ENCODE results near the gene FMR1. TPM values are rescaled to one million over a fixed set of nuclear protein-coding genes. Genes with fewer than 3 reads are reported as not detected.

The FMR1 gene
- total and polyA plus RNA-seq, 2 donors from 2014 or later = 23.1 to 69.0 TPM

- Histone ChIP-seq H3K4me3 (ENCODE audit: low read length in 3 of 3) (no peak overlapping the region), H3K9ac (ENCODE audit: low read length in 3 of 3) (no peak overlapping the region), H3K27me3 (ENCODE audit: control insufficient read depth, insufficient read depth, low read length) (no peaks in the 10 kb centered on the region), H3K27ac (ENCODE audit: low read depth in 2 of 2, low read length in 2 of 2) (no peak overlapping the region), H3K4me1 (ENCODE audit: control insufficient read depth in 2 of 3, insufficient read depth in 2 of 3, low read depth in 1 of 3, low read length in 3 of 3) (no peaks in the 10 kb centered on the region), H3K36me3 (ENCODE audit: control insufficient read depth in 2 of 3, insufficient read depth in 3 of 3, low read length in 3 of 3) (no peaks in the 10 kb centered on the region), H3K9me3 (ENCODE audit: control insufficient read depth in 2 of 3, insufficient read depth in 1 of 3, low read length in 3 of 3) (no peaks in the 10 kb centered on the region)
- TF ChIP-seq CTCF (IDR thresholded peaks at IDR 0.05; ENCODE audit: borderline replicate concordance, extremely low read depth, insufficient read depth) = no peak
- FAIRE-seq (no peak), DNase-seq (peak in 1 of 5 donors; percentile 74)
- intact Hi-C loops (cut with DNase I) = no loop called here
Observed at GRCh38 chrX:147897117-147897516, 14.6 kb upstream of the FMR1 start.

GRCh38 chrX:147898951-147899350 is 12.8 kb upstream of the FMR1 start:
- DNase-seq = no peak
- Histone ChIP-seq H3K4me1 (ENCODE audit: control insufficient read depth in 2 of 3, insufficient read depth in 2 of 3, low read depth in 1 of 3, low read length in 3 of 3) (no peaks in the 10 kb centered on the region), H3K27ac (ENCODE audit: low read depth in 2 of 2, low read length in 2 of 2) (no peak overlapping the region), H3K9ac (ENCODE audit: low read length in 3 of 3) (no peak overlapping the region), H3K9me3 (ENCODE audit: control insufficient read depth in 2 of 3, insufficient read depth in 1 of 3, low read length in 3 of 3) (no peaks in the 10 kb centered on the region), H3K36me3 (ENCODE audit: control insufficient read depth in 2 of 3, insufficient read depth in 3 of 3, low read length in 3 of 3) (no peaks in the 10 kb centered on the region), H3K4me3 (ENCODE audit: low read length in 3 of 3) (no peak overlapping the region), H3K27me3 (ENCODE audit: control insufficient read depth, insufficient read depth, low read length) (no peaks in the 10 kb centered on the region)
- no peak for FAIRE-seq
- intact Hi-C loops (cut with DNase I) = no loop called here
- TF ChIP-seq CTCF (IDR thresholded peaks at IDR 0.05; ENCODE audit: borderline replicate concordance, extremely low read depth, insufficient read depth) = no peak

- no peaks in the 10 kb centered on the region for H3K4me1 ChIP-seq (ENCODE audit: control insufficient read depth in 2 of 3, insufficient read depth in 2 of 3, low read depth in 1 of 3, low read length in 3 of 3)
- DNase-seq (peak in 2 of 5 donors; percentile 55 to 68), FAIRE-seq (peak; percentile 78)
- H3K27ac ChIP-seq (ENCODE audit: low read depth in 2 of 2, low read length in 2 of 2) = no peak overlapping the region
- intact Hi-C loops (cut with DNase I) = no loop called here
- H3K9me3 ChIP-seq (ENCODE audit: control insufficient read depth in 2 of 3, insufficient read depth in 1 of 3, low read length in 3 of 3) = no peaks in the 10 kb centered on the region
- H3K27me3 ChIP-seq (ENCODE audit: control insufficient read depth, insufficient read depth, low read length) = no peaks in the 10 kb centered on the region
- no peak overlapping the region for H3K4me3 ChIP-seq (ENCODE audit: low read length in 3 of 3)
- no peak for TF ChIP-seq CTCF (IDR thresholded peaks at IDR 0.05; ENCODE audit: borderline replicate concordance, extremely low read depth, insufficient read depth)
- H3K9ac ChIP-seq (ENCODE audit: low read length in 3 of 3) = no peak overlapping the region
- no peaks in the 10 kb centered on the region for H3K36me3 ChIP-seq (ENCODE audit: control insufficient read depth in 2 of 3, insufficient read depth in 3 of 3, low read length in 3 of 3)
Observed at GRCh38 chrX:147899379-147900114, 12.2 kb upstream of the FMR1 start.
